ENCODE data around the gene HHIPL1. TPM values are rescaled to one million over a fixed set of nuclear protein-coding genes. Genes with fewer than 3 reads are reported as not detected.

HHIPL1 gene
- total and polyA plus RNA-seq, 9 donors = 1.4 to 2.8 (median 2.2) TPM

DNA sequence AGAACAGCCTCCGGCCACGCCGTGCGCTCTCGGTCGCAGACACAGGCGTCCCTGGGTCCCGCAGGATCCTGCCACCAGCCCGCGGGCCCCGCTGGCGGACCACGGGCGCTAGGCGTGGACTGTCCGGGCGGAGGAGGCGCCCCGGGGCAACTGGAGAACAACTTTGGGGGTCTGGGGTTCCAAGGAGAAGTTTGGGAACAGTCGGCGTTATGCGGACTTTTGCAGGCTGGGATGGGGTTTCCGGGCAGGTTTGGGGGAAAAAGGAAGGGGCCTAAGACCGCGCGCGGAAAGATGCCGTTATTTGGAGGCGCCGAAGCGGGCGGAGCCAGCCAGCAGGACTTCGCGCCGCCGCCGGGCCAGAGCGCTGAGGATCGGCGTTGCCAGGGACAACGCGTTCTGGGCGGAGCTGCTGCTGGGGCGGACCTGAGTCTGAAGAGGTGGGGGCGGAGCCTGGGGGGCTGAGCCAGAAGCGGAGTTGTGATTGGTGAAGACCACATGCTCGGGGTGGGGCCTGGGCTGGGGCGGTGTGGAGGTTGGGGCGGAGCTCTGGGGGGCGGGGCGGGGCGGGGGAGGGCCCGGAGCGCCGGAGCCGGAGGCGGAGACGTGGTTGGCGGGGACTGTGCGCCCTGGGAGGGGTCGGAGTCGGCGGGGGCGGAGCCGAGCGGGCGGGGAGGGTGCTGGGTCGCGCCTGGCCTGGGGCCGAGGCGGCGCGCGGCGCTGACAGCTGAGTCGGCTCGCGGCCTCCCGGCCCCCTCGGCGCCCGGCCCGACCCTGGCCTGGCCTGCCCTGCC is 38.9 kb downstream of the HHIPL1 start, which contains the start of gene CYP46A1:
Gene CYP46A1, plus strand, starts transcription at position 680 of the 791 bp plus-strand sequence. CDS start 120 bp downstream, outside the sequence.
- H3K9me3 ChIP-seq (replicated peaks; ENCODE audit: control insufficient read depth, low read depth, low read length) = no peaks in the 10 kb centered on the region
- H3K4me1 ChIP-seq (ENCODE audit: control insufficient read depth, insufficient read depth, low read length) = peaks cover 21% of the 10 kb centered on the region
- H3K27me3 ChIP-seq (ENCODE audit: control insufficient read depth, insufficient read depth, low read length) = peaks cover 11% of the 10 kb centered on the region
- H3K36me3 ChIP-seq (ENCODE audit: control insufficient read depth, insufficient read depth, low read length) = no peaks in the 10 kb centered on the region
- H3K27ac ChIP-seq (ENCODE audit: low read length) = peak within 1 kb of the TSS; percentile 94
- under 1% methylated on average over 76 of the region's 83 CpGs for WGBS (ENCODE audit: insufficient coverage)
- peak within 1 kb of the TSS; percentile 95 for H3K4me3 ChIP-seq (ENCODE audit: low read length)
- DNase-seq = peak; percentile 100

DNA sequence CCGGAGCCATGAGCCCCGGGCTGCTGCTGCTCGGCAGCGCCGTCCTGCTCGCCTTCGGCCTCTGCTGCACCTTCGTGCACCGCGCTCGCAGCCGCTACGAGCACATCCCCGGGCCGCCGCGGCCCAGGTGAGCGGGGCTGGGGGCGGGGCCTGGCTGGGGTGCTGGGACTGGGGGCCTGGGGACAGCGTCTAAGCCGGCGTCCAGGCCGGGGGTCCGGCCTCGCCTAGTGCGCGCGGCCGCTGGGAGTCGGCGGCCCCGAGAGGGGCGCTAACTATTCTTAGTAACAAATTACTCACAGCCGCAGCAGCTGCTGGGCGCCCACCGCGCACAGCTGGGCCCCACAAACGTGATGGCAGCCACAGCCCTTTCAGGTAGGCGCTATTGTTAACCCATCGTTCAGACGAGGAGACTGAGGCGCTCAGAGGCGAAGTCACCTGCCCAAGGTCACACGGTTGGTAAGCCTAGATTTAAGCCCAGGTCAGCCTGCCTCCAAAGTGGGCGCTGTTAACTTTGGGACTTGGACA is 39.5 kb downstream of the HHIPL1 start:
- Histone ChIP-seq H3K36me3 (ENCODE audit: control insufficient read depth, insufficient read depth, low read length) (no peaks in the 10 kb centered on the region), H3K9me3 (replicated peaks; ENCODE audit: control insufficient read depth, low read depth, low read length) (no peaks in the 10 kb centered on the region), H3K4me3 (ENCODE audit: low read length) (peak overlapping the region; percentile 34), H3K4me1 (ENCODE audit: control insufficient read depth, insufficient read depth, low read length) (peaks cover 21% of the 10 kb centered on the region), H3K27me3 (ENCODE audit: control insufficient read depth, insufficient read depth, low read length) (peaks cover 11% of the 10 kb centered on the region), H3K27ac (ENCODE audit: low read length) (peak overlapping the region; percentile 69)
- peak; percentile 70 for DNase-seq
- WGBS (ENCODE audit: insufficient coverage) = 3% methylated on average over 45 of the region's 45 CpGs

DNA sequence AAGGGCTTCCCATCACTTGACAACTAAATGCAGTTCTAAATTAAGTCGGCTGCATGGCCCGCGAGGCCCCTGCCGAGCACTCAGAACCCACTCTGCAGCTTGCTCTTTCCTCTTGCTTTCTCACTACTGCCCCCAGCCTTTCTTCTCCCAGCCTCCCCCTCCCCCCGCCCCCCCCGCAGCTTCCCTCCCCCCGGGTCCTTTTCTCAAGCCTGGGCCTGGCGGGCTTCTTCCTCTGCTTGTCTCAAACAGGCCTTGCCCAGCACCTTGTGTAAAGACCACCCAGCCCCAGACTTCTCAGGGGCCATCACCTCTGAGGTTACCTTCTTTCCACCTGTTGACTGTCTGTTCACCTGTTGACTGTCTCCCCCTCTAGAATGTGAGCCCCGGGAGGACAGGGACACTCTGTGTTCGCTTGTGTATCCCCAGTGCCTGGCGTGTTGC is 40.2 kb downstream of the HHIPL1 start:
- no peaks in the 10 kb centered on the region for H3K36me3 ChIP-seq (ENCODE audit: control insufficient read depth, insufficient read depth, low read length)
- WGBS (ENCODE audit: insufficient coverage) = no CpG with 5 or more reads among the region's 11 CpGs
- no peaks in the 10 kb centered on the region for H3K9me3 ChIP-seq (replicated peaks; ENCODE audit: control insufficient read depth, low read depth, low read length)
- no peak for DNase-seq
- H3K27ac ChIP-seq (ENCODE audit: low read length) = no peak overlapping the region
- peaks cover 15% of the 10 kb centered on the region for H3K27me3 ChIP-seq (ENCODE audit: control insufficient read depth, insufficient read depth, low read length)
- H3K4me3 ChIP-seq (ENCODE audit: low read length) = no peak overlapping the region
- peaks cover 21% of the 10 kb centered on the region for H3K4me1 ChIP-seq (ENCODE audit: control insufficient read depth, insufficient read depth, low read length)

DNA sequence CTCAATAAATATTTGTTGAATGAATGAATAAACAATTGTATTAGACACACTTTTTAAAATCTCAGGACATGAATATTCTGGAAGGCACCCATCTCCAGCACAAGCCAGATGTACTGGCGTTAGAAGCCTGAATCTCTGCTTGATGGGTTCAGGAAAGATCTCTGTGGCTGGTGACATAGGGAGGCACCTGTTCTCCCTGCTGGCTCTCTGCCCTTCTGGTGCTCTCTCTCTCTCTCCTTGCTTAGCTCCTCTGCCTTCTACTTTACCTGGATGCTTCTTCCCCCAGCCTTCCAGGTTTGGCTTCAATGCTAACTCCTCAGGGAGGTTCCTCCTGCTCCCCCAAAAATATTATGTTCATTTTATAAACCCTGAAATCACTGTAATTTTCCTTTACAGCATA is 40.7 kb downstream of the HHIPL1 start:
- Histone ChIP-seq H3K4me1 (ENCODE audit: control insufficient read depth, insufficient read depth, low read length) (peaks cover 21% of the 10 kb centered on the region), H3K4me3 (ENCODE audit: low read length) (no peak overlapping the region), H3K27ac (ENCODE audit: low read length) (no peak overlapping the region), H3K36me3 (ENCODE audit: control insufficient read depth, insufficient read depth, low read length) (no peaks in the 10 kb centered on the region), H3K9me3 (replicated peaks; ENCODE audit: control insufficient read depth, low read depth, low read length) (no peaks in the 10 kb centered on the region), H3K27me3 (ENCODE audit: control insufficient read depth, insufficient read depth, low read length) (peaks cover 15% of the 10 kb centered on the region)
- WGBS (ENCODE audit: insufficient coverage) = 40% methylated on average over 1 of the region's 1 CpG
- no peak for DNase-seq

DNA sequence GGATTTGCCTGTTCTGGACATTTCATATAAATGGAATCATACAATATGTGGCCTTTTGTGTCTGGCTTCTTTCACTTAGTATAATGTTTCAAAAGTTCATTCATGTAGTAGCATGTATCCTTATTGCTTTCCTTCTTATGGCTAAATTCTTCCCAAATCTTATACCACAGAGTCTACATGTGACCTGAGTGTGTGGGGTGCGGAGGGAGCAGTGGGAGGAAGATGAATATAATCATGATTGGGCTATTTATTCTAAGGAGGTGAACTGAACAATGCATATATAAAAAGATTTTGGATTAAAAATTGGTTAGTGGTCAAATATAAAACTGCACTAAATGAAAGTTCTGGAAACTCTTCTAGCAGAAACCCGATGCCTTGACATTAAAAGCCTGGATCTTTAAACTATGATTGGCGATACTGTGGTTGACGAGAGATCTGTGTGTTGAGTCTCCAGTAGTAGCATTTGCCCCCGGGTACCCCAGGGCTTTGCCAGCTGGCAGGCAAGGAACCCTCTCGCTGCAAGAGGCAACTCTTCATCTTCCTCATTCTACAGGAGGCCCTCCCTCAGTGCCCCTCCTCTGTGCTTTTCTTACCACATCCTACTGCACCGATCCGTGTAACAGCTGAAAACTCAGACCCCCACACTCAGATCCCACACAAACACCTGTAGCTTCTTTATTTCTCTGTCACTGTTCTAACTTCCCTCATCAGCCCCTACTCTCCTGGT is 41.8 kb downstream of the HHIPL1 start:
- Histone ChIP-seq H3K36me3 (ENCODE audit: control insufficient read depth, insufficient read depth, low read length) (no peaks in the 10 kb centered on the region), H3K4me1 (ENCODE audit: control insufficient read depth, insufficient read depth, low read length) (peaks cover 21% of the 10 kb centered on the region), H3K4me3 (ENCODE audit: low read length) (no peak overlapping the region), H3K9me3 (replicated peaks; ENCODE audit: control insufficient read depth, low read depth, low read length) (no peaks in the 10 kb centered on the region), H3K27ac (ENCODE audit: low read length) (no peak overlapping the region), H3K27me3 (ENCODE audit: control insufficient read depth, insufficient read depth, low read length) (peaks cover 14% of the 10 kb centered on the region)
- DNase-seq = no peak
- 82% methylated on average over 4 of the region's 8 CpGs for WGBS (ENCODE audit: insufficient coverage)

DNA sequence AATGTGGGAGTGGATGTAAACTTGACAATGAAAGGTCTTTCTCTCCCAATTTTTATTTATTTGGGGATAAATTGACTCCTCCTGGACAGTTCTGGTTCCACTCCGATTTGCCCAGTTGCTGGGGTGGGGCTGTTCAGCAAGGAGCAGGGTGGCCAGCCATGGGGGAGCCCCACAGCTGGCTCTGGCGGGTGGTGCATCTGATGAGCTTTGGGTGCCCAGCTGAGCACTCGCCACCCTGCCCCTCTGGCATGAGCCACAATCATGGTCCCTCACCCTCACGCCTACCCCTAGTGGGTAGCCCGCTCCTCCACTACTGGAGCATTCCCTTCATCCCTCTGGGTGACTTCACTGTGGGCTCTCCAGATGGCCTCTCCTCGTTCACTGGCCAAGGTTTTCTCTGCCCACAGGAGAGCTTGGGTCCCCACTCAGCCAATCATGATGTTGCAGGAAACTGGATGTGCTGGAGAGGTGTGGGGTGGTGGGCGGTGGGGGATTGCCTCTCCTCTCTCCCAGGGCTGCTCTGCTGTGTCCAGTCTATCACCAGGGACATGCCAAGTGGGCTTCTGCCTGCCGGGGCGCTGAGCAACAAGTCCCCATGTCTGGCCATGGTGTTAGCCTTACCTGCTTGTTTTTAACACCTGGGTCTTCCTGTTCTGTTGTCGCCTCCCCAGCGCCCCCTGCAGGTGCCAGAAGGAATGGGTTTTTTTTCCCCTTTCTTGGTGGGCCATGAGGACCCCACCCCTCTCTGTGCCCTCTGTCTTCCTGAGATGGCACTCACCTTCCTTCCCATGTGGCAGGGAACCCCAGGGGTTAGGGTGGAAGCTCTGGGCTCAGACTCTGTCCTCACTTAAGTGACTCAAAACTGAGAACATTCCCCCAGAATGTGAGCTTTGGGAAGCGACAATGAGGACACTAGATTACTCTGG is 42.6 kb downstream of the HHIPL1 start:
- H3K4me1 ChIP-seq (ENCODE audit: control insufficient read depth, insufficient read depth, low read length) = peaks cover 21% of the 10 kb centered on the region
- no peak overlapping the region for H3K27ac ChIP-seq (ENCODE audit: low read length)
- H3K4me3 ChIP-seq (ENCODE audit: low read length) = no peak overlapping the region
- H3K27me3 ChIP-seq (ENCODE audit: control insufficient read depth, insufficient read depth, low read length) = peaks cover 12% of the 10 kb centered on the region
- 66% methylated on average over 7 of the region's 12 CpGs for WGBS (ENCODE audit: insufficient coverage)
- no peak for DNase-seq
- H3K36me3 ChIP-seq (ENCODE audit: control insufficient read depth, insufficient read depth, low read length) = no peaks in the 10 kb centered on the region
- no peaks in the 10 kb centered on the region for H3K9me3 ChIP-seq (replicated peaks; ENCODE audit: control insufficient read depth, low read depth, low read length)

DNA sequence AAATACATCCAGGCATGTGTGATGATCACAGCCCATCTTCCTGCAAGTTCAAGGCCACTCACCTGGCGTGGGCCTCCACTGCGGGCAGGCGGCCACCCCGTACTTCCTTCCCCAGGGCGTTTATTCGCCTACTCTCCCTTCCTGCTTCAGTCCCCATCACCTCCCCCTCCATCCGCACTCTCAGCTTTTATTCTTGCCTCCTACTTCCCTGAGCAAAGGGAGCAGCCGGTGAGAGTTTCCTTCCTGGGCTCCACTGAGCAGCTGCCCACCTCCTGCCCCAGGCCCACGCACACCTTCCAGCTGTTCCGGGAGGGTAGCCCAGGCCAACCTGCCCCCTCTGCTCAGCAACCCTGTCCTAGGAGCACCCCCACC is 43.3 kb downstream of the HHIPL1 start:
- Histone ChIP-seq H3K4me1 (ENCODE audit: control insufficient read depth, insufficient read depth, low read length) (peaks cover 14% of the 10 kb centered on the region), H3K27ac (ENCODE audit: low read length) (no peak overlapping the region), H3K9me3 (replicated peaks; ENCODE audit: control insufficient read depth, low read depth, low read length) (no peaks in the 10 kb centered on the region), H3K4me3 (ENCODE audit: low read length) (no peak overlapping the region), H3K36me3 (ENCODE audit: control insufficient read depth, insufficient read depth, low read length) (no peaks in the 10 kb centered on the region), H3K27me3 (ENCODE audit: control insufficient read depth, insufficient read depth, low read length) (peaks cover 12% of the 10 kb centered on the region)
- DNase-seq = no peak
- WGBS (ENCODE audit: insufficient coverage) = 36% methylated on average over 9 of the region's 10 CpGs

DNA sequence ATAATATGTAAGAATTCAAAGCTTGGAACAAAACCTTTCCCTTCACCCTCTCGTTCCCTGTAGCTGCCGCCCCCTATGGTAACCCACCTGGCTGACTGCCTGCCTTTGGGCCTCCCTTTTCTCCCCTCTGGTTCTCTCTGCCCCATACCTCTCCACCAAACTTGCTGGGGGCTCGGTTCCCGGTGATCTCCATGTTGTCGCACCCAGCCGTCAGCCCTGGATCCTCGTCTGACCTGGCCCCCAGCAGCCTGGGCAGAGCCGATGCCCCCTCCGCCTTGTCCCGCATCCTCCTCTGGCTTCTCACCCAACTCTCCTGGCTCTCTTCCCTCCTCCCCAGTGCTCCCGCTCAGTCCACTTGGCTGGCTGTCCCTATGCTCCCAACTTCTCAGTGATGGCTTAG is 43.7 kb downstream of the HHIPL1 start:
- H3K36me3 ChIP-seq (ENCODE audit: control insufficient read depth, insufficient read depth, low read length) = no peaks in the 10 kb centered on the region
- H3K27ac ChIP-seq (ENCODE audit: low read length) = no peak overlapping the region
- WGBS (ENCODE audit: insufficient coverage) = 84% methylated on average over 11 of the region's 11 CpGs
- H3K9me3 ChIP-seq (replicated peaks; ENCODE audit: control insufficient read depth, low read depth, low read length) = no peaks in the 10 kb centered on the region
- no peak for DNase-seq
- H3K27me3 ChIP-seq (ENCODE audit: control insufficient read depth, insufficient read depth, low read length) = peaks cover 12% of the 10 kb centered on the region
- peaks cover 10% of the 10 kb centered on the region for H3K4me1 ChIP-seq (ENCODE audit: control insufficient read depth, insufficient read depth, low read length)
- no peak overlapping the region for H3K4me3 ChIP-seq (ENCODE audit: low read length)

DNA sequence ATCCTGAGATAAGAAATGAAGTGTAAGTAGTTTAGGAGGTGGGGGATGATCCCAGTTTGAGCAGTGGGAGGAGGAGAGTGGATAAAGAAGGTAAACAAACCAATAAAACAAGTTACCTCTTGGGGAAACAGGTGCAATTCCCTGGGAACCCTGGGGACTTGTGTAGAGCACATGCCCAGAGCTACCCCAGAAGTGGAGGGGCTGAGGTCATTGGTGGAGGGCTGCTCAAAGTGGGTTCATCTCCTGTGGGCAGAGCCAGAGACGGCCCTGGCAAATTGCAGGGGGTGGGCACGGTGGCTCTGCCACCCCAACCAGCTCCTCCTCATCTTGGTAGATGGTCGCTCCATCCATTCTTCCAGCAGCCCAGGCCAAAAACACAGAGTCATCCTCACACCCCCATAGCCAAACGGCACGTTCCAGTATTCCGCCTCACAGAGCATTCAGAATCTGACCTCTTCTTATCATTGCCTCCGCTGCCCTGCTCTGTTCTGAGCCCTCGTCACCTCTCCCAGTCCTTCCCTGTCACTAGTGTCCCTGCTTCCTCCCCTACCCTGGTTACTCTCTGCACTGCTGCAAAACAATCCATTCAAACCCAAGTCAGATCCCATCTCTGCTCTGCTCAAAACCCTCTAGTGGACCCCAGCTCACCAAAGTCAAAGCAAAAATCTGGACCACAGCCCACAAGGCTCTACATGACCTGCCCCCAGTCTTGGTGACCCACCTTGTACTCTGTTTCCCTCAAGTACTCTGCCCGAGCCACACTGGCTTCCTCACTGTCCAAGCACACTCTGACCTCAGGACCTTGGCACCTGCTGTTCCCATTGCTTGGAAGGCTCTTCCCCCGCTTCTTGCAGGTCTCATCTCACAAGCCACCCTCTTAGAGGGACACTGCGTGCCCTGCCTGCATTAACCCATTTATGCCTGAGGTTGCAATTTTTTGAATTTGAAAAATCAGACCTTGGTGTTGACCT is 44.6 kb downstream of the HHIPL1 start:
- Histone ChIP-seq H3K4me1 (ENCODE audit: control insufficient read depth, insufficient read depth, low read length) (peaks cover 8% of the 10 kb centered on the region), H3K36me3 (ENCODE audit: control insufficient read depth, insufficient read depth, low read length) (no peaks in the 10 kb centered on the region), H3K9me3 (replicated peaks; ENCODE audit: control insufficient read depth, low read depth, low read length) (no peaks in the 10 kb centered on the region), H3K27ac (ENCODE audit: low read length) (no peak overlapping the region), H3K4me3 (ENCODE audit: low read length) (no peak overlapping the region), H3K27me3 (ENCODE audit: control insufficient read depth, insufficient read depth, low read length) (peaks cover 12% of the 10 kb centered on the region)
- WGBS (ENCODE audit: insufficient coverage) = 85% methylated on average over 9 of the region's 11 CpGs
- no peak for DNase-seq
